ENCODE data around the gene BTN2A1.

Gene BTN2A1

GRCh38 chr6:26414281-26414680, 43.5 kb upstream of the BTN2A1 start:
- no peak for TF ChIP-seq TAF1 (IDR thresholded peaks at IDR 0.05; ENCODE audit: borderline replicate concordance, insufficient read depth, low read length)
- TF ChIP-seq SIN3A (IDR thresholded peaks at IDR 0.05; ENCODE audit: borderline replicate concordance, insufficient read depth, low read length) = no peak
- no peak for TF ChIP-seq POLR2AphosphoS5 (IDR thresholded peaks at IDR 0.05; ENCODE audit: low read depth, low read length)
- TF ChIP-seq REST (IDR thresholded peaks at IDR 0.05; ENCODE audit: insufficient read depth in 1 of 2, low read depth in 2 of 2, low read length in 2 of 2) = no peak
- no peak for TF ChIP-seq FOXP2 (optimal IDR thresholded peaks at IDR 0.05; ENCODE audit: borderline replicate concordance, extremely low read depth, extremely low read length, insufficient read depth)

GRCh38 chr6:26415036-26415614, 42.6 kb upstream of the BTN2A1 start:
- TF ChIP-seq FOXP2 (optimal IDR thresholded peaks at IDR 0.05; ENCODE audit: borderline replicate concordance, extremely low read depth, extremely low read length, insufficient read depth) = no peak
- no peak for TF ChIP-seq REST (IDR thresholded peaks at IDR 0.05; ENCODE audit: insufficient read depth in 1 of 2, low read depth in 2 of 2, low read length in 2 of 2)
- no peak for TF ChIP-seq POLR2AphosphoS5 (IDR thresholded peaks at IDR 0.05; ENCODE audit: low read depth, low read length)
- TF ChIP-seq TAF1 (IDR thresholded peaks at IDR 0.05; ENCODE audit: borderline replicate concordance, insufficient read depth, low read length) = no peak
- TF ChIP-seq SIN3A (IDR thresholded peaks at IDR 0.05; ENCODE audit: borderline replicate concordance, insufficient read depth, low read length) = no peak

GRCh38 chr6:26415791-26416190, 42.0 kb upstream of the BTN2A1 start:
- no peak for TF ChIP-seq SIN3A (IDR thresholded peaks at IDR 0.05; ENCODE audit: borderline replicate concordance, insufficient read depth, low read length)
- TF ChIP-seq FOXP2 (optimal IDR thresholded peaks at IDR 0.05; ENCODE audit: borderline replicate concordance, extremely low read depth, extremely low read length, insufficient read depth) = no peak

- no peak for TF ChIP-seq FOXP2 (optimal IDR thresholded peaks at IDR 0.05; ENCODE audit: borderline replicate concordance, extremely low read depth, extremely low read length, insufficient read depth)
Observed at GRCh38 chr6:26416288-26416687, 41.5 kb upstream of the BTN2A1 start.

GRCh38 chr6:26420688-26421171, 37.0 kb upstream of the BTN2A1 start:
- TF ChIP-seq FOXP2 (optimal IDR thresholded peaks at IDR 0.05; ENCODE audit: borderline replicate concordance, extremely low read depth, extremely low read length, insufficient read depth) (no peak), TAF1 (IDR thresholded peaks at IDR 0.05; ENCODE audit: borderline replicate concordance, insufficient read depth, low read length) (no peak), POLR2AphosphoS5 (IDR thresholded peaks at IDR 0.05; ENCODE audit: low read depth, low read length) (no peak), SIN3A (IDR thresholded peaks at IDR 0.05; ENCODE audit: borderline replicate concordance, insufficient read depth, low read length) (no peak)

- TF ChIP-seq TAF1 (IDR thresholded peaks at IDR 0.05; ENCODE audit: borderline replicate concordance, insufficient read depth, low read length) = no peak
- peak; percentile 74; the same call in 1 of the 2 replicates for TF ChIP-seq POLR2AphosphoS5 (IDR thresholded peaks at IDR 0.05; ENCODE audit: low read depth, low read length)
- TF ChIP-seq FOXP2 (optimal IDR thresholded peaks at IDR 0.05; ENCODE audit: borderline replicate concordance, extremely low read depth, extremely low read length, insufficient read depth) = no peak
- TF ChIP-seq REST (IDR thresholded peaks at IDR 0.05; ENCODE audit: insufficient read depth in 1 of 2, low read depth in 2 of 2, low read length in 2 of 2) = 0 out of 4 replicates have a peak, but pooled peaks of 1 of the 2 experiments have one; percentile 29
- 0 out of 2 replicates have a peak, but pooled peaks have one; percentile 7 for TF ChIP-seq SIN3A (IDR thresholded peaks at IDR 0.05; ENCODE audit: borderline replicate concordance, insufficient read depth, low read length)
Observed at GRCh38 chr6:26421259-26422144, 36.3 kb upstream of the BTN2A1 start.
